Keratinocyte (primary cell): Measurements from ENCODE around the gene SLC25A1.

Source experiments
- EZH2 ChIP-seq: IDR thresholded peaks from one replicate; pipeline ENCODE4 v1.6.1; 2012; ENCODE audit warnings: inconsistent platforms, mild to moderate bottlenecking, low read length, moderate library complexity
- TF ChIP-seq, protein P1 (sequence below), 3 experiments: IDR thresholded peaks in 1 of 3; conservative IDR thresholded peaks in 1 of 3; optimal IDR thresholded peaks in 1 of 3; 2 replicates in 2 of 3; 3 replicates in 1 of 3; pipeline versions ENCODE3 to v1.5.1; 2011; ENCODE audit warnings: low read length in 3 of 3, mild to moderate bottlenecking in 3 of 3, moderate library complexity in 2 of 3, control low read depth in 1 of 3, inconsistent platforms in 1 of 3; ENCODE audit not compliant: insufficient read depth in 2 of 3; ENCODE audit errors: extremely low read depth in 1 of 3

DNA sequence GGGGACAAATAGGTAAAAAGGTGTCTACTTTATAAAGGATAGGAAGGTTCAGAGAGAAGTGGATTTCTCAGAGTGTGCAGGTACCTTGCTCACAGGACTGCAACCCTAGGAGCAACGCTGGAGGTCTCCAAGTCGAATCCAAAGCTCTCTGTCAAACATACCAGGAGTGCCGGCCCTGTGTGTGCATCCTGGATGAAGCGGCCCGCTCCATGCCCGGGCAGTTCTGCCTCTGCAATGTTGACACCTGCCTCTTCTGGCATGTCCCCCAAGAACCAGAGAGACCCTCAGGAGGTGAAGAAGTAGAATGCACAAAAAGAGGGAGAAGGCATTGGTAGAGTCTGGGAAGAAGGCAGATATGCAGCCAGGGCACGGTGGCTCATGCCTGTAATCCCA lies 50.5 kb downstream of the SLC25A1 start:
- TF ChIP-seq, protein P1, sequence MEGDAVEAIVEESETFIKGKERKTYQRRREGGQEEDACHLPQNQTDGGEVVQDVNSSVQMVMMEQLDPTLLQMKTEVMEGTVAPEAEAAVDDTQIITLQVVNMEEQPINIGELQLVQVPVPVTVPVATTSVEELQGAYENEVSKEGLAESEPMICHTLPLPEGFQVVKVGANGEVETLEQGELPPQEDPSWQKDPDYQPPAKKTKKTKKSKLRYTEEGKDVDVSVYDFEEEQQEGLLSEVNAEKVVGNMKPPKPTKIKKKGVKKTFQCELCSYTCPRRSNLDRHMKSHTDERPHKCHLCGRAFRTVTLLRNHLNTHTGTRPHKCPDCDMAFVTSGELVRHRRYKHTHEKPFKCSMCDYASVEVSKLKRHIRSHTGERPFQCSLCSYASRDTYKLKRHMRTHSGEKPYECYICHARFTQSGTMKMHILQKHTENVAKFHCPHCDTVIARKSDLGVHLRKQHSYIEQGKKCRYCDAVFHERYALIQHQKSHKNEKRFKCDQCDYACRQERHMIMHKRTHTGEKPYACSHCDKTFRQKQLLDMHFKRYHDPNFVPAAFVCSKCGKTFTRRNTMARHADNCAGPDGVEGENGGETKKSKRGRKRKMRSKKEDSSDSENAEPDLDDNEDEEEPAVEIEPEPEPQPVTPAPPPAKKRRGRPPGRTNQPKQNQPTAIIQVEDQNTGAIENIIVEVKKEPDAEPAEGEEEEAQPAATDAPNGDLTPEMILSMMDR (optimal IDR thresholded peaks at IDR 0.05 in 1 of 3, IDR thresholded peaks at IDR 0.05 in 1 of 3, conservative IDR thresholded peaks at IDR 0.05 in 1 of 3; ENCODE audit: extremely low read depth in 1 of 3, insufficient read depth in 2 of 3, low read length in 3 of 3): no peak
- no peak for TF ChIP-seq EZH2
